Measurements from ENCODE around the gene SDCCAG8.

The SDCCAG8 gene

DNA sequence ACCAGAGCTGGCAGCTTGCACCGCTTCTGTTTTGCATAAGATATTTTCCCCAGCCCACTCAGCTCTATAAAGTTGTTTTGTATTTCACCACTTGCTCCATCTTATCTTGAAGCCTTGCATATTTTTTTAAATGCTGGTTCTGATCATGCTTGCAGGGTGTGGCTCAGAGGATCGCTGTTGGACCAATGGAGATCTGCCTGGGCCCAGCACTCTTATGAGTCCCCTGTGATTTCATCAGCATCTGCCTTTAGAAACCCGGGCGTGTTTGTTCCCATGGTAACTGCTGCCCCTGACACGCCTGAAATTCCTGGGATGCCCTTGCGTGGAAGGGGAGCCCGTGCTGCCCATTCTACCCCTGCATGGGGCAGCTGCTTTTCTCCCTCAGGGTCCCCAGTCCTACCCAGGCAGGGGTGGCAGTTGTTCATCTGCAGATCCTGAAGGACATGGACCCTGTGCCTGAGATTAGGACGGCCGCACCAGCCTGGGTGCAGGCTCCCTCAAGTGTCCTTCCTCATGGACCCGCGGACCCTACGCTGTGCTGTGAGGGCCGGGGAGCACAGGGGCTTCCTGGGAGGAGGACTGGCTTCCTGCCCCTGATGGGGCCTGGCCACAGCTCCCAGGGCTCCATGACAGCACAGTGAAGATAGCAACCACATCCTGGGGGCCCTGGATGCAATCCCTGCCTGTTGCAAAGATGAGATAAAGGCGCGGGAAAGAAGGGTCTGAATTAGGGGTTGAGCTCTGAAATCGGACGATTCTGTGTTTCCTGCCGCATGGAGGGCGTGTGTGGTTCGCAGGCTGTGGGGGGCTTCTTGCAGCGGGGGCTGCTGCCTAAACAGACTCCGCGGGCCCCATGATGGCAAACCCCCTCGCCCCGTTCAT is 226.5 kb downstream of the SDCCAG8 start:
- H3K79me2 ChIP-seq (ENCODE audit: insufficient read depth, low read depth) = no peaks in the 10 kb centered on the region
- H2AFZ ChIP-seq (ENCODE audit: low read depth) = no peak overlapping the region
- no peak overlapping the region for H3K4me2 ChIP-seq
- no peaks in the 10 kb centered on the region for H3K4me1 ChIP-seq (ENCODE audit: low read depth, poor library complexity, severe bottlenecking)
- no peaks in the 10 kb centered on the region for H3K36me3 ChIP-seq (ENCODE audit: insufficient read depth)
- TF ChIP-seq, protein P1, sequence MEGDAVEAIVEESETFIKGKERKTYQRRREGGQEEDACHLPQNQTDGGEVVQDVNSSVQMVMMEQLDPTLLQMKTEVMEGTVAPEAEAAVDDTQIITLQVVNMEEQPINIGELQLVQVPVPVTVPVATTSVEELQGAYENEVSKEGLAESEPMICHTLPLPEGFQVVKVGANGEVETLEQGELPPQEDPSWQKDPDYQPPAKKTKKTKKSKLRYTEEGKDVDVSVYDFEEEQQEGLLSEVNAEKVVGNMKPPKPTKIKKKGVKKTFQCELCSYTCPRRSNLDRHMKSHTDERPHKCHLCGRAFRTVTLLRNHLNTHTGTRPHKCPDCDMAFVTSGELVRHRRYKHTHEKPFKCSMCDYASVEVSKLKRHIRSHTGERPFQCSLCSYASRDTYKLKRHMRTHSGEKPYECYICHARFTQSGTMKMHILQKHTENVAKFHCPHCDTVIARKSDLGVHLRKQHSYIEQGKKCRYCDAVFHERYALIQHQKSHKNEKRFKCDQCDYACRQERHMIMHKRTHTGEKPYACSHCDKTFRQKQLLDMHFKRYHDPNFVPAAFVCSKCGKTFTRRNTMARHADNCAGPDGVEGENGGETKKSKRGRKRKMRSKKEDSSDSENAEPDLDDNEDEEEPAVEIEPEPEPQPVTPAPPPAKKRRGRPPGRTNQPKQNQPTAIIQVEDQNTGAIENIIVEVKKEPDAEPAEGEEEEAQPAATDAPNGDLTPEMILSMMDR (conservative IDR thresholded peaks at IDR 0.05; ENCODE audit: low read depth, low read length) = no peak
- H4K20me1 ChIP-seq (ENCODE audit: insufficient read depth) = no peaks in the 10 kb centered on the region
- H3K27ac ChIP-seq = no peak overlapping the region
- H3K9ac ChIP-seq = no peak overlapping the region
- no peak overlapping the region for H3K4me3 ChIP-seq (IDR thresholded peaks at IDR 0.05; ENCODE audit: insufficient read depth, low read depth, low read length)
- no peaks in the 10 kb centered on the region for H3K27me3 ChIP-seq (ENCODE audit: insufficient read depth, low read depth)

DNA sequence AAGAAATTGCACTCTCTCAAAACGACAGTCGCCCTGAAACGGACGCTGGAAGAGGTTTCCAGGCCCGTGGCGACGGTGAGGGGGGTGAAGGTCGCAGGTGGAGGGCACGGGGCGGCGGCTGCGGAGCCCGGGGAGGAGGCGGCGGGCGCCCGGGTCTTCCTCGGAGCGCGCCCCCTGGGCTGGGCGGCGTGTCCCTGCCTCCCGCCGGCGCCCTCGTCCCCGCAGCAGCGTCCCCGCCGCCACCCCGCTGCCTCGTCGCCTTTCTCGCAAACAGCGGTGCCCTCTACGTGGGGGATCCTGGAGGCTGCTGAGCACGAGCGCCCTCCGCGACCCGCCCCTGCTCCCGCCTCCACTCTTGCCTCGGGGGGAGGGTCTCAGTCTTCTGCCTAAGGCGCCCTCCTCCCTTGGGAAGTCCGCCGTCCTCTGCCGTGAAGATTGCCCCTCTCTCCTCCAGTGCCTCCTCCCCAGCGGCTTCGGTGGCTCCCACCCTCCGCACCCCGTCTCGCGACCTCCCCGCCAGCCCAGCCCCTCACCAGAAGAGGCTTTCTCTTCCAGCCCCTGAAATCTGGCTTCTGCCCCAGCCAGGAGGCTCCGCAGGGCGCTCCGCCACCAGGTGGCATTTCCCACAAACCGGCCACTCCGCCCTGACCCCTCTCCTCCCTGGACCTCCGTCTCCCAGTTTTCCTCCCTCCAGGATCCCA is 227.4 kb downstream of the SDCCAG8 start:
- H3K4me2 ChIP-seq = no peak overlapping the region
- H3K4me3 ChIP-seq (IDR thresholded peaks at IDR 0.05; ENCODE audit: insufficient read depth, low read depth, low read length) = no peak overlapping the region
- no peaks in the 10 kb centered on the region for H3K27me3 ChIP-seq (ENCODE audit: insufficient read depth, low read depth)
- H3K27ac ChIP-seq = no peak overlapping the region
- H3K9ac ChIP-seq = no peak overlapping the region
- H2AFZ ChIP-seq (ENCODE audit: low read depth) = no peak overlapping the region
- H3K4me1 ChIP-seq (ENCODE audit: low read depth, poor library complexity, severe bottlenecking) = no peaks in the 10 kb centered on the region
- no peaks in the 10 kb centered on the region for H3K79me2 ChIP-seq (ENCODE audit: insufficient read depth, low read depth)
- TF ChIP-seq, protein P1 (conservative IDR thresholded peaks at IDR 0.05; ENCODE audit: low read depth, low read length) = no peak
- no peaks in the 10 kb centered on the region for H4K20me1 ChIP-seq (ENCODE audit: insufficient read depth)
- no peaks in the 10 kb centered on the region for H3K36me3 ChIP-seq (ENCODE audit: insufficient read depth)

DNA sequence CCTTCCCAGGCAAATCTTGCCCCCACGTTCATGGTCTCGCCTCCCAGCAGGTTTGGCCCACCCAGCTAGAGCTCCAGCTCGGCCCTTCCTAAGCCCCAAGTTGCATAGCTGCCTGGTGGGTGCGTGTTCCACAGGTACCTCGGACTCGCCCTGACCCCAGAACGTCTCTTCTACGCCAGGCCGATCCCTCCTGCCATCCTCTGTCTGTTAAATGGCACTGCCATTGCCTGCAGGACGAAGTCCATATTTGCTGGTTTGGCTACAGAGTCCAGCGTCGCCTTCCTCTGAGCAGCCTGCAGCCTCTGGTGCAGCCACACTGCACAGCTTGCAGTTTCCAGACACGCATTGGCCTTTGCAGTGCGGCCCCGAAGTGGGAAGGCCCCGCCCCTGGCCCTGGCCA is 228.1 kb downstream of the SDCCAG8 start:
- H3K4me3 ChIP-seq (IDR thresholded peaks at IDR 0.05; ENCODE audit: insufficient read depth, low read depth, low read length) = no peak overlapping the region
- H3K4me2 ChIP-seq = no peak overlapping the region
- no peaks in the 10 kb centered on the region for H4K20me1 ChIP-seq (ENCODE audit: insufficient read depth)
- H2AFZ ChIP-seq (ENCODE audit: low read depth) = no peak overlapping the region
- H3K9ac ChIP-seq = no peak overlapping the region
- no peaks in the 10 kb centered on the region for H3K79me2 ChIP-seq (ENCODE audit: insufficient read depth, low read depth)
- H3K27me3 ChIP-seq (ENCODE audit: insufficient read depth, low read depth) = no peaks in the 10 kb centered on the region
- no peaks in the 10 kb centered on the region for H3K36me3 ChIP-seq (ENCODE audit: insufficient read depth)
- TF ChIP-seq, protein P1 (conservative IDR thresholded peaks at IDR 0.05; ENCODE audit: low read depth, low read length) = no peak
- no peaks in the 10 kb centered on the region for H3K4me1 ChIP-seq (ENCODE audit: low read depth, poor library complexity, severe bottlenecking)
- H3K27ac ChIP-seq = no peak overlapping the region

DNA sequence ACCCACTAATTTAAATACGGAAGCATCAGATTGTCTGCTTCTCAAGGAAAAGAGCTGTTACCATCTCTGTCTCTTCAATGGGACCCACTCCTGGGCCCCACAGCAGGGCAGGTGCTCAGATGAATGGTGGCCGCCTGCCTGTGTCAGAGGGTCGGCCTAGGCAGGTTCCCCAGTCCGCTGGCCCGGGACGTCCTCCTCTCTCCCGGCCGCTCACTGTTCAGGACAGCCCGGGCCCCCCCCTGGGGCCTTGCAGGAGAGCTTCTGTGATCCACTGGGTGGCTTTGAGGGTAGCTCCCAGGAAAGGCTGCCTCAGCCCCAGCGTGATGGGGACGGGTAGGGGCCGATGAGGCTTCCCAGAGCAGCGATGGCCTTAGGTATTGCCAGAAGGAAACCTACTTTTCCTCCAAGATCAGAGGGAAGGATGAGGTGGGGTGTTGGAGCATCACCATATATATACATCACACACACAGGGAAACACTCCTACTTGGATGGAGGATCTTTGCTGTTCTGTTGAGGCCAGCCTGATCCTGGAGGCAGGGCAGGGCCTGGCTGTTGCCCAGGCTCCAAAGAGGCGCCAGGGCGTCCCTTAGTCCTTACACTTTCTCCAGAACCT is 231.3 kb downstream of the SDCCAG8 start:
- TF ChIP-seq, protein P1 (conservative IDR thresholded peaks at IDR 0.05; ENCODE audit: low read depth, low read length) = no peak
- no peaks in the 10 kb centered on the region for H3K79me2 ChIP-seq (ENCODE audit: insufficient read depth, low read depth)
- no peaks in the 10 kb centered on the region for H4K20me1 ChIP-seq (ENCODE audit: insufficient read depth)
- H3K36me3 ChIP-seq (ENCODE audit: insufficient read depth) = no peaks in the 10 kb centered on the region
- no peaks in the 10 kb centered on the region for H3K27me3 ChIP-seq (ENCODE audit: insufficient read depth, low read depth)
- H3K9ac ChIP-seq = no peak overlapping the region
- H2AFZ ChIP-seq (ENCODE audit: low read depth) = no peak overlapping the region
- H3K4me1 ChIP-seq (ENCODE audit: low read depth, poor library complexity, severe bottlenecking) = no peaks in the 10 kb centered on the region
- H3K4me3 ChIP-seq (IDR thresholded peaks at IDR 0.05; ENCODE audit: insufficient read depth, low read depth, low read length) = no peak overlapping the region
- H3K27ac ChIP-seq = no peak overlapping the region
- no peak overlapping the region for H3K4me2 ChIP-seq

Data from KMS-11 (cell line).